SK-N-SH (cell line): Measurements from ENCODE around the gene DPP4. TPM values are rescaled to one million over a fixed set of nuclear protein-coding genes. Genes with fewer than 3 reads are reported as not detected.

Experiments used
- CTCF ChIA-PET: fragments of 300-600, 350-600 bp; formaldehyde crosslinking; extraction: SDS; loops from one replicate; lab custom pipeline; 2021; lab: Yijun Ruan, JAX
- POLR2A ChIA-PET: fragments of 350-600 bp; sonication (Branson Sonifier 250); formaldehyde crosslinking; extraction: SDS; loops from one replicate; lab custom pipeline; 2020; ENCODE audit warnings: antibody characterized with exemption, inconsistent platforms; lab: Yijun Ruan, JAX
- DNase-seq: peaks from one replicate; pipeline ENCODE4 v3.0.0; 2012
- H2AFZ ChIP-seq: fragments of 200-600 bp; sonication (generic); 2 replicates; pipeline ENCODE4 v1.8.1; 2016; ENCODE audit warnings: antibody characterized with exemption, mild to moderate bottlenecking, low read depth
- H3F3A ChIP-seq: fragments of 200-600 bp; sonication (generic); replicated peaks from 2 replicates; pipeline ENCODE3; 2016; ENCODE audit warnings: antibody characterized with exemption, mild to moderate bottlenecking; ENCODE audit not compliant: insufficient read depth
- H3K27ac ChIP-seq, 2 experiments: fragments of 200-500 bp in 1 of 2; fragments of 200-600 bp in 1 of 2; sonication (Bioruptor generic) in 1 of 2; sonication (generic), shearing (Covaris generic) in 1 of 2; 2 replicates each; pipeline versions ENCODE4 v1.5.1 to v1.6.1; 2014 to 2016; ENCODE audit warnings: low read depth in 2 of 2, inconsistent platforms in 1 of 2, low read length in 1 of 2, mild to moderate bottlenecking in 1 of 2, mixed read lengths in 1 of 2
- H3K27me3 ChIP-seq: fragments of 200-600 bp; sonication (generic), shearing (Covaris generic); 2 replicates; pipeline ENCODE4 v1.6.1; 2016; ENCODE audit warnings: mixed run types; ENCODE audit not compliant: insufficient read depth
- H3K36me3 ChIP-seq, 2 experiments: fragments of 200-500 bp in 1 of 2; fragments of 200-600 bp in 1 of 2; sonication (Bioruptor generic) in 1 of 2; sonication (generic) in 1 of 2; replicated peaks in 1 of 2; 2 replicates each; pipeline versions ENCODE3 to v1.5.1; 2014 to 2016; ENCODE audit warnings: low read length in 1 of 2, mild to moderate bottlenecking in 1 of 2; ENCODE audit not compliant: insufficient read depth in 2 of 2, control insufficient read depth in 1 of 2
- H3K4me1 ChIP-seq, 2 experiments: fragments of 200-500 bp in 1 of 2; fragments of 200-600 bp in 1 of 2; sonication (Bioruptor generic) in 1 of 2; sonication (generic), shearing (Covaris generic) in 1 of 2; 2 replicates each; pipeline versions ENCODE4 v1.5.1 to v1.6.1; 2014 to 2016; ENCODE audit warnings: low read depth in 1 of 2, low read length in 1 of 2, mixed run types in 1 of 2; ENCODE audit not compliant: insufficient read depth in 2 of 2, control insufficient read depth in 1 of 2
- H3K4me2 ChIP-seq: fragments of 200-600 bp; sonication (generic), shearing (Covaris generic); 2 replicates; pipeline ENCODE4 v1.6.1; 2017; ENCODE audit warnings: mixed run types
- H3K4me3 ChIP-seq, 2 experiments: fragments of 200-500 bp in 1 of 2; fragments of 200-600 bp in 1 of 2; sonication (Bioruptor generic) in 1 of 2; sonication (generic), shearing (Covaris generic) in 1 of 2; 2 replicates each; pipeline versions ENCODE4 v1.5.1 to v1.8.1; 2014 to 2016; ENCODE audit warnings: low read depth in 2 of 2, inconsistent platforms in 1 of 2, low read length in 1 of 2, mild to moderate bottlenecking in 1 of 2, mixed read lengths in 1 of 2, moderate library complexity in 1 of 2
- H3K79me2 ChIP-seq: fragments of 200-600 bp; sonication (generic); 2 replicates; pipeline ENCODE4 v1.8.1; 2017; ENCODE audit warnings: mild to moderate bottlenecking; ENCODE audit not compliant: insufficient read depth
- H3K9ac ChIP-seq: fragments of 200-600 bp; sonication (generic); 2 replicates; pipeline ENCODE4 v1.6.1; 2017; ENCODE audit warnings: mixed run types
- H3K9me2 ChIP-seq: fragments of 200-600 bp; sonication (generic); 2 replicates; pipeline ENCODE4 v1.6.1; 2017; ENCODE audit warnings: mixed run types
- H3K9me3 ChIP-seq: fragments of 200-600 bp; sonication (generic); 2 replicates; pipeline ENCODE4 v1.6.1; 2017; ENCODE audit warnings: mixed run types, mild to moderate bottlenecking, moderate library complexity
- H4K20me1 ChIP-seq: fragments of 200-600 bp; sonication (generic); 2 replicates; pipeline ENCODE4 v1.6.1; 2017; ENCODE audit warnings: mild to moderate bottlenecking, mixed run types; ENCODE audit not compliant: insufficient read depth
- EP300 ChIP-seq, 2 experiments: IDR thresholded peaks; 2 replicates each; pipeline versions ENCODE4 v1.4.0 to v1.6.1; 2012; ENCODE audit warnings: borderline replicate concordance in 1 of 2, low read depth in 1 of 2, low read length in 1 of 2
- EZH2phosphoT487 ChIP-seq: fragments of 200-600 bp; sonication (generic); IDR thresholded peaks from 2 replicates; pipeline ENCODE4 v1.6.1; 2017; ENCODE audit warnings: low read depth, mixed run types, mild to moderate bottlenecking, antibody characterized with exemption, moderate library complexity, borderline replicate concordance
- FOSL2 ChIP-seq: IDR thresholded peaks from 2 replicates; pipeline ENCODE4 v1.4.0; 2012; ENCODE audit warnings: low read depth, mild to moderate bottlenecking, moderate library complexity, borderline replicate concordance
- FOXM1 ChIP-seq: IDR thresholded peaks from 2 replicates; pipeline ENCODE4 v1.4.0; 2012; ENCODE audit warnings: low read depth, mild to moderate bottlenecking
- GATA2 ChIP-seq: sonication (generic); formaldehyde crosslinking; IDR thresholded peaks from 2 replicates; pipeline ENCODE4 v1.5.0; 2020; ENCODE audit warnings: mild to moderate bottlenecking, missing genetic modification reagents
- JUND ChIP-seq: IDR thresholded peaks from 2 replicates; pipeline ENCODE4 v1.4.0; 2012
- MEF2A ChIP-seq: IDR thresholded peaks from 2 replicates; pipeline ENCODE4 v1.4.0; 2012; ENCODE audit warnings: low read depth, borderline replicate concordance
- PBX3 ChIP-seq: IDR thresholded peaks from 2 replicates; pipeline ENCODE4; 2012
- RAD21 ChIP-seq: IDR thresholded peaks from 2 replicates; pipeline ENCODE4 v1.6.1; 2012; ENCODE audit warnings: mild to moderate bottlenecking, low read length
- RCOR1 ChIP-seq: fragments of 150-350 bp; IDR thresholded peaks from 2 replicates; pipeline ENCODE4 v1.6.1; 2017; ENCODE audit warnings: antibody characterized with exemption, low read length
- RFX5 ChIP-seq: IDR thresholded peaks from 2 replicates; pipeline ENCODE4 v1.6.1; 2012; ENCODE audit warnings: mild to moderate bottlenecking, improper control_type of control experiment, low read length
- TCF12 ChIP-seq: IDR thresholded peaks from 2 replicates; pipeline ENCODE4 v1.4.0; 2012
- YY1 ChIP-seq: IDR thresholded peaks from 2 replicates; pipeline ENCODE4 v1.4.0; 2012; ENCODE audit warnings: low read depth, mild to moderate bottlenecking
- ZBTB33 ChIP-seq: IDR thresholded peaks from 2 replicates; pipeline ENCODE4 v1.4.0; 2012; ENCODE audit warnings: low read depth, borderline replicate concordance
- WGBS: methylation state at CpG from one replicate; pipeline ENCODE4 v1.1.6; 2017; ENCODE audit warnings: low lambda C conversion rate; 5-methylcytosine and 5-hydroxymethylcytosine counted together
- polyA plus RNA-seq, 3 experiments: library from polyadenylated mRNA; depleted of rRNA; stranded (reverse); fragments of >200 nt; gene quantifications; 2 replicates each; pipeline ENCODE4 v1.2.3, GENCODE V29; 2012
- TF ChIP-seq, protein P1 (sequence below): IDR thresholded peaks from 2 replicates; pipeline ENCODE4 v1.6.1; 2012; ENCODE audit warnings: mild to moderate bottlenecking, low read depth, low read length, moderate library complexity
- TF ChIP-seq, protein P2 (sequence below): IDR thresholded peaks from 2 replicates; pipeline ENCODE4 v1.4.0; 2012; ENCODE audit warnings: low read depth
- TF ChIP-seq, protein P3 (sequence below): fragments of 150-350 bp; IDR thresholded peaks from 2 replicates; pipeline ENCODE4 v1.6.1; 2017; ENCODE audit warnings: antibody characterized with exemption, low read length, low read depth, borderline replicate concordance

DPP4 gene
- polyA plus RNA-seq, 1 of the 3 experiments (the other 2 are of a cell fraction): 5.0 TPM

- Histone ChIP-seq H3K4me3 (peak overlapping the region in 1 of 2 experiments; percentile 20; a peak in 1 of 4 replicates), H2AFZ (peak overlapping the region; percentile 42; the same call in 1 of the 2 replicates), H3K9me2 (no peaks in the 10 kb centered on the region), H3K27me3 (no peaks in the 10 kb centered on the region), H3K36me3 (no peaks in the 10 kb centered on the region), H4K20me1 (no peaks in the 10 kb centered on the region), H3K9me3 (no peaks in the 10 kb centered on the region; the same call in 1 of the 2 replicates), H3K9ac (no peak overlapping the region), H3F3A (no peaks in the 10 kb centered on the region), H3K4me2 (peak overlapping the region; percentile 37; the same call in 1 of the 2 replicates), H3K4me1 (no peaks in the 10 kb centered on the region), H3K27ac (no peak overlapping the region), H3K79me2 (no peaks in the 10 kb centered on the region)
- ChIA-PET CTCF (no interaction called here), POLR2A (no interaction called here)
- DNase-seq: no peak
- no peak for TF ChIP-seq FOSL2
- TF ChIP-seq PBX3: peak; percentile 21; the same call in 1 of the 2 replicates
- TF ChIP-seq, all 33 proteins: peak for 1
- 38% methylated on average over 8 of the region's 8 CpGs for WGBS
Measured at GRCh38 chr2:162058973-162059668, 14.9 kb downstream of the DPP4 start.

DNA sequence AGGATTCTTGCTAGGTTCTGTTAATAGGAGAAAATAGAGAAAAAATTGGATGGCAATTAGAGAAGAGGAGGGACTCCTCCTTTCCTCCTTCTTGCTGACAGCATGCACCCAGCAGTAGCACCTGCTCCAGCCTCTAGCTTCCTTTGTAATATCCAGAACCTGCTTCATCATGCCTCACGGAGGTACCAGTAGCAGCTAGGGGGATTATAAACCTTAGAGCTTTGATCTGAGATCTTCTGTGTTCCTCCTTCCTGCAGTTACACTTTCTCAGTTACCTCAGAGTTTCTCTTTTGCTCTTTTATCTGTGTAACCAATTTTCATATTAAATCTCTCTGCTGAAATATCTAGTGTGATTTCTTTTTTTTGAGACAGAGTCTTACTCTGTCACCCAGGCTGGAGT lies 16.6 kb downstream of the DPP4 start:
- DNase-seq: no peak
- Histone ChIP-seq H3K36me3 (no peaks in the 10 kb centered on the region), H3K27me3 (no peaks in the 10 kb centered on the region), H2AFZ (no peak overlapping the region), H3K27ac (no peak overlapping the region), H3K9ac (no peak overlapping the region), H3F3A (no peaks in the 10 kb centered on the region), H3K9me2 (no peaks in the 10 kb centered on the region), H4K20me1 (no peaks in the 10 kb centered on the region), H3K79me2 (no peaks in the 10 kb centered on the region), H3K4me1 (no peaks in the 10 kb centered on the region), H3K9me3 (no peaks in the 10 kb centered on the region; the same call in 1 of the 2 replicates), H3K4me3 (no peak overlapping the region), H3K4me2 (no peak overlapping the region)
- ChIA-PET CTCF (no interaction called here), POLR2A (no interaction called here)
- 42% methylated on average over 1 of the region's 1 CpG for WGBS
- TF ChIP-seq EP300 (IDR thresholded peaks at IDR 0.05; ENCODE audit: borderline replicate concordance in 1 of 2, low read depth in 1 of 2, low read length in 1 of 2) (no peak), GATA2 (CRISPR knock-in tag) (no peak), EZH2phosphoT487 (no peak), MEF2A (no peak), ZBTB33 (no peak), JUND (no peak), YY1 (no peak), TCF12 (no peak), RAD21 (no peak), RFX5 (no peak), FOXM1 (no peak), RCOR1 (no peak)
- TF ChIP-seq, protein P1, sequence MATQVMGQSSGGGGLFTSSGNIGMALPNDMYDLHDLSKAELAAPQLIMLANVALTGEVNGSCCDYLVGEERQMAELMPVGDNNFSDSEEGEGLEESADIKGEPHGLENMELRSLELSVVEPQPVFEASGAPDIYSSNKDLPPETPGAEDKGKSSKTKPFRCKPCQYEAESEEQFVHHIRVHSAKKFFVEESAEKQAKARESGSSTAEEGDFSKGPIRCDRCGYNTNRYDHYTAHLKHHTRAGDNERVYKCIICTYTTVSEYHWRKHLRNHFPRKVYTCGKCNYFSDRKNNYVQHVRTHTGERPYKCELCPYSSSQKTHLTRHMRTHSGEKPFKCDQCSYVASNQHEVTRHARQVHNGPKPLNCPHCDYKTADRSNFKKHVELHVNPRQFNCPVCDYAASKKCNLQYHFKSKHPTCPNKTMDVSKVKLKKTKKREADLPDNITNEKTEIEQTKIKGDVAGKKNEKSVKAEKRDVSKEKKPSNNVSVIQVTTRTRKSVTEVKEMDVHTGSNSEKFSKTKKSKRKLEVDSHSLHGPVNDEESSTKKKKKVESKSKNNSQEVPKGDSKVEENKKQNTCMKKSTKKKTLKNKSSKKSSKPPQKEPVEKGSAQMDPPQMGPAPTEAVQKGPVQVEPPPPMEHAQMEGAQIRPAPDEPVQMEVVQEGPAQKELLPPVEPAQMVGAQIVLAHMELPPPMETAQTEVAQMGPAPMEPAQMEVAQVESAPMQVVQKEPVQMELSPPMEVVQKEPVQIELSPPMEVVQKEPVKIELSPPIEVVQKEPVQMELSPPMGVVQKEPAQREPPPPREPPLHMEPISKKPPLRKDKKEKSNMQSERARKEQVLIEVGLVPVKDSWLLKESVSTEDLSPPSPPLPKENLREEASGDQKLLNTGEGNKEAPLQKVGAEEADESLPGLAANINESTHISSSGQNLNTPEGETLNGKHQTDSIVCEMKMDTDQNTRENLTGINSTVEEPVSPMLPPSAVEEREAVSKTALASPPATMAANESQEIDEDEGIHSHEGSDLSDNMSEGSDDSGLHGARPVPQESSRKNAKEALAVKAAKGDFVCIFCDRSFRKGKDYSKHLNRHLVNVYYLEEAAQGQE: no peak
- TF ChIP-seq, protein P2, sequence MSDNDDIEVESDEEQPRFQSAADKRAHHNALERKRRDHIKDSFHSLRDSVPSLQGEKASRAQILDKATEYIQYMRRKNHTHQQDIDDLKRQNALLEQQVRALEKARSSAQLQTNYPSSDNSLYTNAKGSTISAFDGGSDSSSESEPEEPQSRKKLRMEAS: no peak
- TF ChIP-seq, protein P3, sequence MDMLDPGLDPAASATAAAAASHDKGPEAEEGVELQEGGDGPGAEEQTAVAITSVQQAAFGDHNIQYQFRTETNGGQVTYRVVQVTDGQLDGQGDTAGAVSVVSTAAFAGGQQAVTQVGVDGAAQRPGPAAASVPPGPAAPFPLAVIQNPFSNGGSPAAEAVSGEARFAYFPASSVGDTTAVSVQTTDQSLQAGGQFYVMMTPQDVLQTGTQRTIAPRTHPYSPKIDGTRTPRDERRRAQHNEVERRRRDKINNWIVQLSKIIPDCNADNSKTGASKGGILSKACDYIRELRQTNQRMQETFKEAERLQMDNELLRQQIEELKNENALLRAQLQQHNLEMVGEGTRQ: no peak
